HCT116 (cell line): ENCODE data around the gene ATL2. TPM values are rescaled to one million over a fixed set of nuclear protein-coding genes. Genes with fewer than 3 reads are reported as not detected.

Source experiments
- ATAC-seq: fragments of 200-7000 bp; cut with Tn5 transposase; 2 replicates; pipeline ENCODE4 v1.9.1; 2020; ENCODE audit warnings: mild to moderate bottlenecking, moderate library complexity
- BruUV-seq: library from RNA; stranded (reverse); fragments of 400-500 nt; replicated peaks from 2 replicates; lab custom pipeline; 2021; lab: Mats Ljungman, UMichigan
- CTCF ChIA-PET: fragments of 300-600 bp; sonication (Branson Sonifier 250); formaldehyde crosslinking; loops from one replicate; lab custom pipeline; 2021; ENCODE audit warnings: antibody characterized with exemption; lab: Charles Lee
- POLR2A ChIA-PET: fragments of 300-600, 350-600 bp; sonication (Branson Sonifier 250); formaldehyde crosslinking; loops from one replicate; lab custom pipeline; 2021; ENCODE audit warnings: antibody characterized with exemption; lab: Charles Lee
- RAD21 ChIA-PET, 2 experiments: fragments of 300-600 bp; sonication (Branson Sonifier 250); formaldehyde crosslinking; loops; one replicate each; lab custom pipeline; 2023; ENCODE audit warnings: low total read pairs in 2 of 2; ENCODE audit not compliant: uncharacterized antibody in 2 of 2, unreplicated experiment in 2 of 2, low non-redundant PET in 1 of 2; lab: Charles Lee
- DNase-seq: peaks from one replicate; pipeline ENCODE4 v3.0.0-alpha.2; 2010; ENCODE audit warnings: low read depth, low spot score
- H2AFZ ChIP-seq: fragments of 200-600 bp; shearing (Covaris generic), sonication (generic); 2 replicates; pipeline ENCODE4 v1.6.1; 2017; ENCODE audit warnings: low read depth, mixed run types, mixed read lengths, antibody characterized with exemption, low read length; ENCODE audit not compliant: poor library complexity, severe bottlenecking
- H3K27ac ChIP-seq: 2 replicates; pipeline ENCODE4 v1.5.1; 2012; ENCODE audit warnings: low read depth, low read length
- H3K27me3 ChIP-seq: fragments of 200-600 bp; sonication (generic); 2 replicates; pipeline ENCODE4 v1.6.1; 2016; ENCODE audit warnings: mixed run types, low read length, mixed read lengths; ENCODE audit not compliant: insufficient read depth
- H3K36me3 ChIP-seq, 2 experiments: fragments of 200-500 bp in 1 of 2; fragments of 200-600 bp in 1 of 2; sonication (Bioruptor generic) in 1 of 2; sonication (generic) in 1 of 2; 2 replicates each; pipeline versions ENCODE4 v1.5.1 to v1.6.1; 2014 to 2016; ENCODE audit warnings: low read length in 2 of 2, inconsistent platforms in 1 of 2, mixed read lengths in 1 of 2, mixed run types in 1 of 2; ENCODE audit not compliant: insufficient read depth in 2 of 2, control insufficient read depth in 1 of 2
- H3K4me1 ChIP-seq, 2 experiments: fragments of 200-600 bp in 1 of 2; sonication (generic) in 1 of 2; 2 replicates each; pipeline versions ENCODE4 v1.5.1 to v1.6.1; 2012 to 2017; ENCODE audit warnings: low read length in 2 of 2, inconsistent platforms in 1 of 2, mild to moderate bottlenecking in 1 of 2, mixed read lengths in 1 of 2, mixed run types in 1 of 2, moderate library complexity in 1 of 2; ENCODE audit not compliant: insufficient read depth in 2 of 2, control insufficient read depth in 1 of 2
- H3K4me2 ChIP-seq: fragments of 200-600 bp; sonication (generic); 2 replicates; pipeline ENCODE4 v1.6.1; 2017; ENCODE audit warnings: mixed run types, low read length, mixed read lengths
- H3K4me3 ChIP-seq, 2 experiments: fragments of 200-600 bp in 1 of 2; sonication (generic) in 1 of 2; replicated peaks in 1 of 2; 2 replicates each; pipeline ENCODE4 v1.5.1; 2011 to 2016; ENCODE audit warnings: low read length in 2 of 2, control low read depth in 1 of 2, low read depth in 1 of 2, mild to moderate bottlenecking in 1 of 2, mixed read lengths in 1 of 2, mixed run types in 1 of 2
- H3K79me2 ChIP-seq: fragments of 200-600 bp; sonication (generic); 2 replicates; pipeline ENCODE4 v1.6.1; 2017; ENCODE audit warnings: mild to moderate bottlenecking, mixed run types, low read length, moderate library complexity, mixed read lengths; ENCODE audit not compliant: insufficient read depth
- H3K9ac ChIP-seq: fragments of 200-600 bp; sonication (generic); 2 replicates; pipeline ENCODE4 v1.6.1; 2016; ENCODE audit warnings: low read length, mixed read lengths
- H3K9me2 ChIP-seq: fragments of 200-600 bp; sonication (generic), shearing (Covaris generic); 2 replicates; pipeline ENCODE4 v1.6.1; 2017; ENCODE audit warnings: mixed run types, mild to moderate bottlenecking, moderate library complexity; ENCODE audit not compliant: insufficient read depth
- H3K9me3 ChIP-seq, 2 experiments: fragments of 200-500 bp in 1 of 2; fragments of 200-600 bp in 1 of 2; sonication (Bioruptor generic) in 1 of 2; sonication (generic) in 1 of 2; 2 replicates each; pipeline ENCODE4 v1.6.1; 2014 to 2017; ENCODE audit warnings: low read length in 2 of 2, mixed read lengths in 2 of 2, inconsistent platforms in 1 of 2, low read depth in 1 of 2, mild to moderate bottlenecking in 1 of 2, mixed run types in 1 of 2, moderate library complexity in 1 of 2; ENCODE audit not compliant: control insufficient read depth in 1 of 2, insufficient read depth in 1 of 2
- H4K20me1 ChIP-seq: fragments of 200-600 bp; sonication (generic), shearing (Covaris generic); 2 replicates; pipeline ENCODE4 v1.6.1; 2017; ENCODE audit warnings: mixed run types, mild to moderate bottlenecking, moderate library complexity; ENCODE audit not compliant: insufficient read depth
- ELF1 ChIP-seq: IDR thresholded peaks from 2 replicates; pipeline ENCODE4 v1.6.1; 2012; ENCODE audit warnings: low read depth, borderline replicate concordance
- EZH2 ChIP-seq: fragments of 200-600 bp; sonication (generic); IDR thresholded peaks from 2 replicates; pipeline ENCODE4 v1.6.1; 2017; ENCODE audit warnings: antibody characterized with exemption, mixed run types
- EZH2phosphoT487 ChIP-seq: fragments of 200-600 bp; IDR thresholded peaks from 2 replicates; pipeline ENCODE4 v1.6.1; 2018; ENCODE audit warnings: antibody characterized with exemption, borderline replicate concordance
- POLR2A ChIP-seq: IDR thresholded peaks from 2 replicates; pipeline ENCODE4 v1.7.0; 2011; ENCODE audit warnings: borderline replicate concordance; ENCODE audit not compliant: insufficient read depth, insufficient read length; ENCODE audit errors: extremely low read depth
- SRF ChIP-seq: IDR thresholded peaks from 2 replicates; pipeline ENCODE4 v1.6.1; 2012; ENCODE audit warnings: low read depth
- YY1 ChIP-seq: IDR thresholded peaks from 2 replicates; pipeline ENCODE4 v1.6.1; 2011; ENCODE audit warnings: low read length, low read depth, moderate library complexity, mild to moderate bottlenecking; ENCODE audit not compliant: insufficient replicate concordance; ENCODE audit errors: extremely low read depth
- ZNF274 ChIP-seq: fragments of 200-500 bp; sonication (Bioruptor generic); IDR thresholded peaks from 2 replicates; pipeline ENCODE4 v1.6.1; 2014; ENCODE audit warnings: mild to moderate bottlenecking, low read depth, low read length, inconsistent platforms
- intact Hi-C: fragments of 100-400 bp; cut with micrococcal nuclease; formaldehyde crosslinking; loops from 2 replicates; pipeline ENCODE4 v1.10.0; 2022
- total RNA-seq: library from RNA; stranded (reverse); gene quantifications from one replicate; pipeline ENCODE4 v1.2.1, GENCODE V29; 2021; ENCODE audit not compliant: unreplicated experiment
- TF ChIP-seq, protein P1 (sequence below), 3 experiments: fragments of 200-600 bp in 1 of 3; sonication (generic) in 1 of 3; IDR thresholded peaks in 2 of 3; conservative IDR thresholded peaks in 1 of 3; 2 replicates each; pipeline ENCODE4 v1.5.1; 2012 to 2017; ENCODE audit warnings: low read depth in 2 of 3, low read length in 2 of 3, antibody characterized with exemption in 1 of 3, borderline replicate concordance in 1 of 3, control low read depth in 1 of 3, mild to moderate bottlenecking in 1 of 3, mixed read lengths in 1 of 3, mixed run types in 1 of 3, moderate library complexity in 1 of 3; ENCODE audit not compliant: insufficient read depth in 1 of 3
- TF ChIP-seq, protein P2 (sequence below): IDR thresholded peaks from 2 replicates; pipeline ENCODE4 v1.6.1; 2012

Gene ATL2
- total RNA-seq, 1 experiment from 2014 or later, result 80.7 TPM

DNA sequence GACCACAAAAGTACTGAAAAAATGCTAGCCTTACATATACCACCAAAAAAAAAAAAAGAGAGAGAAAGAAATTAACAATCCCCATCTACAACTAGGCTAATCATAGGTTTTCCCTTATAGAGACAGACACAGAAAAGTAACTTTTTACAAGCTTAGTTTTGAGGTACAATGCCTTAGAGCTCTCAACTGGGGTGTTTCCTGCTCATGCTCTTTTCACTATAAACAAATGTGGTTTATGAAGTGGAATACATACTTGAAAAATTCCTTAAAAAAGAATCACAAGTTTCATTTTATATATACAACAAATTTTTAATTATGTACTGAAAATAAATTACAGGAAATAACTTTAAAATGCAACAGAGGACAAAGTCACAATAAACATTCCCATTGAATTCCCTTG lies 82.5 kb downstream of the ATL2 start (continued):
- TF ChIP-seq, protein P1, sequence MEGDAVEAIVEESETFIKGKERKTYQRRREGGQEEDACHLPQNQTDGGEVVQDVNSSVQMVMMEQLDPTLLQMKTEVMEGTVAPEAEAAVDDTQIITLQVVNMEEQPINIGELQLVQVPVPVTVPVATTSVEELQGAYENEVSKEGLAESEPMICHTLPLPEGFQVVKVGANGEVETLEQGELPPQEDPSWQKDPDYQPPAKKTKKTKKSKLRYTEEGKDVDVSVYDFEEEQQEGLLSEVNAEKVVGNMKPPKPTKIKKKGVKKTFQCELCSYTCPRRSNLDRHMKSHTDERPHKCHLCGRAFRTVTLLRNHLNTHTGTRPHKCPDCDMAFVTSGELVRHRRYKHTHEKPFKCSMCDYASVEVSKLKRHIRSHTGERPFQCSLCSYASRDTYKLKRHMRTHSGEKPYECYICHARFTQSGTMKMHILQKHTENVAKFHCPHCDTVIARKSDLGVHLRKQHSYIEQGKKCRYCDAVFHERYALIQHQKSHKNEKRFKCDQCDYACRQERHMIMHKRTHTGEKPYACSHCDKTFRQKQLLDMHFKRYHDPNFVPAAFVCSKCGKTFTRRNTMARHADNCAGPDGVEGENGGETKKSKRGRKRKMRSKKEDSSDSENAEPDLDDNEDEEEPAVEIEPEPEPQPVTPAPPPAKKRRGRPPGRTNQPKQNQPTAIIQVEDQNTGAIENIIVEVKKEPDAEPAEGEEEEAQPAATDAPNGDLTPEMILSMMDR (IDR thresholded peaks at IDR 0.05 in 2 of 3, conservative IDR thresholded peaks at IDR 0.05 in 1 of 3; ENCODE audit: borderline replicate concordance in 1 of 3, insufficient read depth in 1 of 3, low read depth in 2 of 3, low read length in 2 of 3), result no peak
- TF ChIP-seq EZH2phosphoT487, result no peak
- TF ChIP-seq, all 23 proteins: peak for 0

DNA sequence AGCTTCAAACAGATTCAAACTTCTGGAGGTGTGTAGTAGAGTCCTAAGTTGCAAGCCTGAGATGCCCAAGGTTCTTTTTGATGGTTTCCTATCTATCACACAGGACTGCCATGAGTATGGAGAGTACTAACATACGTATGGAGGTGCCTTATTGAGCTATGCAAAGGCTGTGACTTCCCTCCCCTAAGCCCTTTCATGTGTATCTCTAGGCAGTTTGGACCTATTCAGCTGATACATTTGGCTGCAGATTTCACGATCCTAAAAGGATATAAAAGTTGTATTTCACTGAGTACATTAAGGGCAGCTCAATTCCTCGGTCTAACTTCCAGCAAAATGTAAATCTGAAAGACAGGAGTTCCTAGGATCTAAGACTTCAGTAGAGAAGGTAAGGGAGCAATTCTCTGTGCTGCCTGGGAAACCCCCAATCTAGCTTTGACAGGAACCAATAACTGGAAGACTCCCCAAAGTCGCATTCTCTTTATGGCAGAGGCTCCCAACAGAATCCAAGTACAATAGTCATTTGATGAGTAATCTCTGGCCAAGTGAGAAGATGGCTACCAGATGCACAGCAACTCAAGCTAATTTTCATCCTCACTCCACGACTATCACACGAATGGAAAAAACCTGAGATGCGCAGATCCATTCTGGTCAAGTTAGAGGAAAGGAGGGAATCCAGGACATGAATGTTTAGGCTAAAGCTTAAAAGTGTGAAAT lies 83.8 kb downstream of the ATL2 start:
- no peaks in the 10 kb centered on the region for H4K20me1 ChIP-seq
- H3K9ac ChIP-seq, result no peak overlapping the region
- H3K9me3 ChIP-seq, result no peaks in the 10 kb centered on the region
- H3K36me3 ChIP-seq, result peaks cover 21 to 23% of the 10 kb centered on the region in 2 experiments
- ChIA-PET CTCF (interaction anchor here (1.1 kb wide), 1 partner anchor 19 kb away, joined by 4 read pairs; no protein-coding TSS in a partner anchor), POLR2A (no interaction called here), RAD21 (no interaction called here)
- TF ChIP-seq ZNF274 (no peak), SRF (no peak), POLR2A (no peak), ELF1 (no peak), YY1 (no peak), EZH2 (no peak)
- TF ChIP-seq, protein P2, sequence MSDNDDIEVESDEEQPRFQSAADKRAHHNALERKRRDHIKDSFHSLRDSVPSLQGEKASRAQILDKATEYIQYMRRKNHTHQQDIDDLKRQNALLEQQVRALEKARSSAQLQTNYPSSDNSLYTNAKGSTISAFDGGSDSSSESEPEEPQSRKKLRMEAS, result no peak
- no peaks in the 10 kb centered on the region for H3K4me1 ChIP-seq
- no peaks in the 10 kb centered on the region for H3K9me2 ChIP-seq
- no peaks in the 10 kb centered on the region for H3K79me2 ChIP-seq
- no TSS peak for BruUV-seq
- no peak overlapping the region for H3K4me2 ChIP-seq
- no peak overlapping the region for H3K4me3 ChIP-seq
- ATAC-seq, result no peak
- H3K27me3 ChIP-seq, result no peaks in the 10 kb centered on the region
- intact Hi-C loops, result no loop called here
- H2AFZ ChIP-seq, result no peak overlapping the region
- no peak for DNase-seq
- no peak overlapping the region for H3K27ac ChIP-seq
